WTC11 (cell line): ENCODE data around the gene ATP11A. TPM values are rescaled to one million over a fixed set of nuclear protein-coding genes. Genes with fewer than 3 reads are reported as not detected.

Source experiments
- ATAC-seq: fragments of 200-7000 bp; cut with Tn5 transposase; 2 replicates; pipeline ENCODE4 v1.10.0; 2021; ENCODE audit warnings: mild to moderate bottlenecking, moderate library complexity
- CTCF ChIA-PET: fragments of 300-600 bp; sonication (Branson Sonifier 250); formaldehyde crosslinking; loops from one replicate; lab custom pipeline; 2021; ENCODE audit warnings: antibody characterized with exemption; lab: Charles Lee
- POLR2A ChIA-PET: fragments of 350-600 bp; sonication (Branson Sonifier 250); formaldehyde crosslinking; loops from one replicate; lab custom pipeline; 2021; ENCODE audit warnings: antibody characterized with exemption; lab: Charles Lee
- DNase-seq: peaks from one replicate; pipeline ENCODE4 v3.0.0; 2021; ENCODE audit warnings: low spot score
- H3K27ac Mint-ChIP-seq: 2 replicates; pipeline ENCODE4 v1.8.0; 2021; ENCODE audit warnings: mixed read lengths
- H3K27me3 Mint-ChIP-seq: 2 replicates; pipeline ENCODE4 v1.8.0; 2021; ENCODE audit warnings: low read depth, mild to moderate bottlenecking, moderate library complexity, mixed read lengths
- H3K36me3 Mint-ChIP-seq: 2 replicates; pipeline ENCODE4 v1.8.0; 2021; ENCODE audit warnings: mixed read lengths
- H3K4me1 Mint-ChIP-seq: 2 replicates; pipeline ENCODE4 v1.8.0; 2022; ENCODE audit warnings: mixed read lengths
- H3K4me3 Mint-ChIP-seq: 2 replicates; pipeline ENCODE4 v1.8.0; 2021; ENCODE audit warnings: mild to moderate bottlenecking, moderate library complexity, mixed read lengths
- H3K9me3 Mint-ChIP-seq: 2 replicates; pipeline ENCODE4 v1.8.0; 2021; ENCODE audit warnings: mixed read lengths
- AFF4 ChIP-seq: sonication (generic); formaldehyde crosslinking; IDR thresholded peaks from 2 replicates; pipeline ENCODE4 v1.8.1; 2023; ENCODE audit warnings: mild to moderate bottlenecking, missing genetic modification reagents, borderline replicate concordance
- AR ChIP-seq: fragments of 250-450 bp; sonication (Bioruptor Pico); IDR thresholded peaks from 2 replicates; pipeline ENCODE4 v1.9.0; 2021; ENCODE audit warnings: mild to moderate bottlenecking
- ATF2 ChIP-seq: sonication (generic); formaldehyde crosslinking; IDR thresholded peaks from 2 replicates; pipeline ENCODE4 v1.8.1; 2022; ENCODE audit warnings: low read depth, missing genetic modification reagents, borderline replicate concordance
- CBFB ChIP-seq: sonication (generic); formaldehyde crosslinking; IDR thresholded peaks from 2 replicates; pipeline ENCODE4 v1.8.1; 2022; ENCODE audit warnings: mild to moderate bottlenecking, low read depth, missing genetic modification reagents
- E2F1 ChIP-seq: sonication (generic); formaldehyde crosslinking; IDR thresholded peaks from 2 replicates; pipeline ENCODE4 v1.8.0; 2022; ENCODE audit warnings: mild to moderate bottlenecking, missing genetic modification reagents
- ERG ChIP-seq: fragments of 250-450 bp; sonication (Bioruptor Pico); IDR thresholded peaks from 2 replicates; pipeline ENCODE4 v1.8.0; 2021; ENCODE audit warnings: mild to moderate bottlenecking
- ESRRA ChIP-seq: sonication (generic); formaldehyde crosslinking; IDR thresholded peaks from 2 replicates; pipeline ENCODE4 v1.8.1; 2022; ENCODE audit warnings: mild to moderate bottlenecking, missing genetic modification reagents, borderline replicate concordance
- GRHL2 ChIP-seq: fragments of 250-450 bp; sonication (Bioruptor Pico); IDR thresholded peaks from 2 replicates; pipeline ENCODE4 v1.8.0; 2022; ENCODE audit warnings: mild to moderate bottlenecking, moderate library complexity; ENCODE audit not compliant: insufficient replicate concordance, severe bottlenecking
- IRF1 ChIP-seq: sonication (generic); formaldehyde crosslinking; IDR thresholded peaks from 2 replicates; pipeline ENCODE4 v1.8.0; 2023; ENCODE audit warnings: missing genetic modification reagents
- IRF2 ChIP-seq: sonication (generic); formaldehyde crosslinking; IDR thresholded peaks from 2 replicates; pipeline ENCODE4 v1.8.0; 2022; ENCODE audit warnings: low read depth, missing genetic modification reagents, borderline replicate concordance
- KAT7 ChIP-seq: sonication (generic); formaldehyde crosslinking; IDR thresholded peaks from 2 replicates; pipeline ENCODE4 v1.8.1; 2023; ENCODE audit warnings: missing genetic modification reagents, mild to moderate bottlenecking, borderline replicate concordance
- MAX ChIP-seq: sonication (generic); formaldehyde crosslinking; IDR thresholded peaks from 2 replicates; pipeline ENCODE4 v1.8.0; 2022; ENCODE audit warnings: mild to moderate bottlenecking, missing genetic modification reagents
- MLX ChIP-seq: sonication (generic); formaldehyde crosslinking; IDR thresholded peaks from 2 replicates; pipeline ENCODE4 v1.8.1; 2023; ENCODE audit warnings: mild to moderate bottlenecking, missing genetic modification reagents, moderate library complexity
- NFYB ChIP-seq: sonication (generic); formaldehyde crosslinking; conservative IDR thresholded peaks from 2 replicates; pipeline ENCODE4 v1.8.0; 2022; ENCODE audit warnings: low read depth, missing genetic modification reagents
- ZMAT4 ChIP-seq: fragments of 250-450 bp; sonication (Bioruptor Pico); IDR thresholded peaks from 2 replicates; pipeline ENCODE4 v1.9.0; 2021; ENCODE audit warnings: mild to moderate bottlenecking
- ZNF263 ChIP-seq: sonication (generic); formaldehyde crosslinking; IDR thresholded peaks from 2 replicates; pipeline ENCODE4 v1.8.1; 2022; ENCODE audit warnings: low read depth, mild to moderate bottlenecking, moderate library complexity, missing genetic modification reagents
- ZNF416 ChIP-seq: fragments of 250-450 bp; sonication (Bioruptor Pico); IDR thresholded peaks from 2 replicates; pipeline ENCODE4 v1.9.0; 2021; ENCODE audit warnings: mild to moderate bottlenecking, inconsistent platforms
- total RNA-seq: library from RNA; stranded (reverse); gene quantifications from 3 replicates; pipeline ENCODE4 v1.2.3, GENCODE V29; 2021

ATP11A gene
- total RNA-seq, 1 experiment from 2014 or later = 100 TPM

- no peak for TF ChIP-seq MAX (CRISPR knock-in tag)
- TF ChIP-seq, all 79 proteins: peak for 0
Observed at GRCh38 chr13:112761701-112762689, 72.2 kb downstream of the ATP11A start (continued).

GRCh38 chr13:112762690-112763080 is 72.8 kb downstream of the ATP11A start:
- DNase-seq (no peak), ATAC-seq (no peak)
- Mint-ChIP-seq H3K4me1 (peaks cover 59% of the 10 kb centered on the region), H3K27me3 (no peaks in the 10 kb centered on the region), H3K4me3 (no peak overlapping the region), H3K27ac (peak overlapping the region; percentile 70), H3K36me3 (no peaks in the 10 kb centered on the region), H3K9me3 (no peaks in the 10 kb centered on the region)
- no peak for TF ChIP-seq KAT7
- TF ChIP-seq ESRRA = no peak
- TF ChIP-seq CBFB (CRISPR knock-in tag) = no peak
- TF ChIP-seq AFF4 (CRISPR knock-in tag) = no peak
- no peak for TF ChIP-seq ZNF263 (CRISPR knock-in tag)
- no peak for TF ChIP-seq ZMAT4 (CRISPR knock-in tag)
- no peak for TF ChIP-seq ERG (CRISPR knock-in tag)
- TF ChIP-seq IRF1 = no peak
- TF ChIP-seq IRF2 (CRISPR knock-in tag) = no peak
- no peak for TF ChIP-seq ATF2
- TF ChIP-seq GRHL2 (CRISPR knock-in tag) = no peak
- TF ChIP-seq NFYB (CRISPR knock-in tag) = no peak
- no peak for TF ChIP-seq ZNF416 (CRISPR knock-in tag)
- no peak for TF ChIP-seq AR (CRISPR knock-in tag)
- TF ChIP-seq MLX (CRISPR knock-in tag) = no peak
- TF ChIP-seq E2F1 (CRISPR knock-in tag) = no peak
- CTCF ChIA-PET = interaction anchor here (1.0 to 1.2 kb wide), 3 partner anchors 10 to 51 kb away, joined by 3 to 4 read pairs (median 4); no protein-coding TSS in a partner anchor
- POLR2A ChIA-PET = no interaction called here
